ENCODE results near the gene IFI6. TPM values are rescaled to one million over a fixed set of nuclear protein-coding genes. Genes with fewer than 3 reads are reported as not detected.
A peak's percentile ranks its signal among the peaks of the same experiment; 100 is the strongest.

The IFI6 gene
- total and polyA plus RNA-seq, 2 of the 4 experiments (the other 2 are of a cell fraction), result 7.3 to 16.8 TPM

- TF ChIP-seq RAD21 (IDR thresholded peaks at IDR 0.05; ENCODE audit: low read length), result no peak
Observed at GRCh38 chr1:27634177-27634984, 37.6 kb downstream of the IFI6 start (continued).

- dilution Hi-C loops (cut with HindIII; ENCODE audit: low sequenced_read_pairs, unreplicated experiment), result no loop called here
- intact Hi-C loops (cut with micrococcal nuclease), result no loop called here
- Histone ChIP-seq H2BK15ac (ENCODE audit: low read depth, low read length) (no peak overlapping the region), H3K4me1 (ENCODE audit: control insufficient read depth, insufficient read depth, low read length) (no peaks in the 10 kb centered on the region), H3K27ac (ENCODE audit: insufficient read depth, low read length) (no peak overlapping the region), H2AFZ (replicated peaks; ENCODE audit: low read length, poor library complexity) (peak overlapping the region; percentile 85), H3K56ac (ENCODE audit: extremely low read depth, insufficient read depth, low read length) (no peak overlapping the region), H3K36me3 (ENCODE audit: control insufficient read depth, insufficient read depth, low read length) (no peaks in the 10 kb centered on the region), H3K9ac (ENCODE audit: low read depth, low read length) (no peak overlapping the region), H3K14ac (replicated peaks; ENCODE audit: low read depth, low read length) (no peak overlapping the region; the same call in 1 of the 2 replicates), H2BK120ac (ENCODE audit: low read depth, low read length) (no peak overlapping the region), H3K27me3 (ENCODE audit: control insufficient read depth, insufficient read depth, low read length) (peaks cover 57% of the 10 kb centered on the region), H3K4me3 (ENCODE audit: insufficient read depth, low read depth, low read length) (no peak overlapping the region; the same call in 1 of the 2 replicates), H3K4ac (ENCODE audit: low read depth, low read length) (no peak overlapping the region), H2BK20ac (ENCODE audit: low read depth, low read length) (no peak overlapping the region), H2BK5ac (ENCODE audit: low read depth, low read length, poor library complexity, severe bottlenecking) (no peak overlapping the region), H3K23ac (ENCODE audit: low read depth, low read length) (peak overlapping the region; percentile 44; the same call in 1 of the 2 replicates), H3K4me2 (ENCODE audit: low read depth, low read length) (no peak overlapping the region), H4K91ac (ENCODE audit: insufficient read depth, low read depth, low read length) (no peak overlapping the region), H2AK5ac (ENCODE audit: low read depth, low read length) (no peak overlapping the region), H3K9me1 (ENCODE audit: insufficient read depth, low read length) (no peaks in the 10 kb centered on the region), H3K9me3 (ENCODE audit: control insufficient read depth, insufficient read depth, low read length) (no peaks in the 10 kb centered on the region), H3K18ac (ENCODE audit: low read depth, low read length) (no peak overlapping the region), H4K5ac (ENCODE audit: low read depth, low read length) (no peak overlapping the region), H2AK9ac (replicated peaks; ENCODE audit: low read depth, low read length, poor library complexity) (peak overlapping the region; percentile 35), H4K20me1 (ENCODE audit: insufficient read depth, low read length) (no peaks in the 10 kb centered on the region), H3K79me1 (ENCODE audit: low read depth in 1 of 2, low read length in 2 of 2) (no peaks in the 10 kb centered on the region), H4K8ac (ENCODE audit: low read depth in 2 of 2, low read length in 2 of 2) (no peak overlapping the region)
- in situ Hi-C loops (cut with MboI; ENCODE audit: low sequenced_read_pairs), result no loop called here
- ATAC-seq (ENCODE audit: low read depth) (no peak), DNase-seq (no peak)
- CTCF ChIA-PET, result no interaction called here
- POLR2A ChIA-PET (ENCODE audit: unreplicated experiment), result no interaction called here
- BruUV-seq (replicated peaks), result no TSS peak
- TF ChIP-seq MAFK (IDR thresholded peaks at IDR 0.05; ENCODE audit: low read depth, low read length), result no peak
- WGBS, 2 experiments (ENCODE audit: extremely low coverage in 2 of 2, insufficient read length in 1 of 2), result 7% methylated on average over 3 of the region's 17 CpGs; no CpG with 5 or more reads in 1 of the 2 experiments
Observed at GRCh38 chr1:27633640-27634176, 38.3 kb downstream of the IFI6 start.
